GM12891 (cell line): ENCODE results near the gene S100A4.

Experiments used
- POLR2A ChIP-seq: IDR thresholded peaks from 2 replicates; pipeline ENCODE4 v1.6.1; 2011; ENCODE audit warnings: low read depth, low read length, control low read depth
- POLR2AphosphoS5 ChIP-seq: IDR thresholded peaks from 2 replicates; pipeline ENCODE4 v1.6.1; 2011; ENCODE audit warnings: low read depth, low read length, control low read depth
- SPI1 ChIP-seq: IDR thresholded peaks from 2 replicates; pipeline ENCODE4 v1.6.1; 2011; ENCODE audit warnings: low read depth, low read length, control low read depth
- TAF1 ChIP-seq: IDR thresholded peaks from 2 replicates; pipeline ENCODE4 v1.6.1; 2011; ENCODE audit warnings: low read depth, low read length, control low read depth

DNA sequence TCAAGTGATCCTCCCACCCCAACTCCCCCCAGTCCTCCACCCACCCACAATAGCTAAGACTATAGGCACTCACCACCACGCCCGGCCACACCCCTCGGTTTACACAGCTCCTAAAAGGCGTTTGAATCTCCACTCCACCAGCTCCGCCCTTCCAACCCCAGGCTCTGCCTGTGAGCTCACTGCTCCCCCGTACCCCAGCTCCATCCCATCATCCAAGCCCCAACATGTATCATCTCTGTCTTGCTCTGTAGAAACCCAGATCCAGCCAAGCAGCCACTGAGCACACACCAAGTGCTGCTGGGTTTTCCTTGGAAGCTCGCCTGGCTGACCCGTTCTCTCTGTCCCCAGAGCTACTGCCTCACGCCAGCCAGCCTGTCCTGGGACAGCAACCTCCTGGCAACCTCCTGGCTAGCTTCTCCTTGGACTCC, 32.0 kb upstream of the S100A4 start:
- TF ChIP-seq POLR2AphosphoS5 = no peak
- no peak for TF ChIP-seq POLR2A
- TF ChIP-seq TAF1 = no peak
- TF ChIP-seq SPI1 = no peak
